Epithelial cell of esophagus (primary cell): ENCODE results near the gene NXN.

Experiments
- DNase-seq: peaks from one replicate; pipeline ENCODE4 v3.0.0; 2010; ENCODE audit warnings: low read depth
- H3K4me3 ChIP-seq: 2 replicates; pipeline ENCODE4 v1.5.1; 2011; ENCODE audit warnings: mild to moderate bottlenecking, low read length, control low read depth
- CTCF ChIP-seq: IDR thresholded peaks from 2 replicates; pipeline ENCODE4 v1.5.1; 2011; ENCODE audit warnings: low read depth, mild to moderate bottlenecking, low read length, control low read depth, inconsistent platforms; ENCODE audit not compliant: insufficient read depth; ENCODE audit errors: missing control alignments

NXN gene

GRCh38 chr17:988561-988960 lies 9.0 kb upstream of the NXN start:
- no peak for TF ChIP-seq CTCF
- DNase-seq = no peak
- no peak overlapping the region for H3K4me3 ChIP-seq

DNA sequence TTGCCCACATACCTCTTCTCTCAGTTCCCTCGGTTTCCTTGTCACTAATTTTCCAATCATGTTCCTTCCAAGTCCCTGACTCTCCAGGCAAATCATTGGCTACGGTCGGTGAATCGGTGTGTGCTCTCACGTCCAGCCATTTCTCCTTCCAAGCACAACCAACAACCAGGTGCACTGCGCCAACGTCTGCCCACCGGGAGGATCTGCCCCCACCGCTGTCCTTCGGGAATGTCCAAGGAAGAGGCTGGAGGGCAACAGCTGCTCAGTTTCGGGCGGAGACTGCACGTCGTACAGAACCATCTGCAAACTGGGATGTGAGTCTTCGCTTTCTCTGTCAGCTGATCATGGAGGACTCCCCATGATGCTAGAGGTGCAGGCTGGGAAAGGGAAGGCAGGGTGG lies 8.4 kb upstream of the NXN start:
- no peak overlapping the region for H3K4me3 ChIP-seq
- no peak for DNase-seq
- TF ChIP-seq CTCF = no peak

- no peak for DNase-seq
- TF ChIP-seq CTCF = no peak
- no peak overlapping the region for H3K4me3 ChIP-seq
Measured at GRCh38 chr17:986322-986929, 6.8 kb upstream of the NXN start.

DNA sequence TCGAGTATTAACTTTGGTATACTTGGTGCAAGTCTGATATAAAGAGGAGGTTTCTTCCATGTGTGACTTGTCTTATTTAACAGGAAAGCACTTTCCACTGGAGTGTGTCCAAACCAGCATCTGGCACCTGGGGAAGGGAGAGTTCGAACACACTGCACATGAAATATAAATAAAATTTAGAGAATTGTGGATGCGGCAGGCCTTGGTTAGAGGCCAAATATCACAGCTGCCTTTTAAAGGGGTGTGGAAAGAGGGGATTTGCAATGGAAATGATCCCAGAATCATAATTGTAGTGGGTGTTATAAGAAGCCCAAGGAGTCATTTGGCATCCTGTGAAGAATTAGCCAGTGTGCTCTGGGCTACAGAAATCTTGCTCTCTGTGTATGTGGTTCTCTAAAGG lies 4.3 kb upstream of the NXN start:
- DNase-seq = no peak
- no peak overlapping the region for H3K4me3 ChIP-seq
- no peak for TF ChIP-seq CTCF

DNA sequence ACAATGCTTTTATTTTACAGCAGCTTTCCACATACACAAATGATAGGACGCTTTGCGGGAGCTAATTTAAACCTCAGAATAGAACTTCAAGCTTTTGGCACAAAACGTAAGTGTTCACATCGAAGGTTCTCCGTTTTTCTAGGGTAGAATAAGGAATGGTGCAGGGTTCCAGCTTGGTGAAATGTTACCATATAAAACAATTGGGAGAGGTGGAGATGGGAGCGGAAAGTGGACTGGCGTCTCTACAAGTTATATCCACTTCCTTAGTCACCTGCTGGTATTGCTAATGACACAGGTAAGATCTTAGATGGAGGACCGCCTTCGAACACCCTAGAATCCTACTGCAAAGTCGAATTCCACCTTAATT lies 1.7 kb upstream of the NXN start:
- no peak overlapping the region for H3K4me3 ChIP-seq
- no peak for TF ChIP-seq CTCF
- DNase-seq = no peak

DNA sequence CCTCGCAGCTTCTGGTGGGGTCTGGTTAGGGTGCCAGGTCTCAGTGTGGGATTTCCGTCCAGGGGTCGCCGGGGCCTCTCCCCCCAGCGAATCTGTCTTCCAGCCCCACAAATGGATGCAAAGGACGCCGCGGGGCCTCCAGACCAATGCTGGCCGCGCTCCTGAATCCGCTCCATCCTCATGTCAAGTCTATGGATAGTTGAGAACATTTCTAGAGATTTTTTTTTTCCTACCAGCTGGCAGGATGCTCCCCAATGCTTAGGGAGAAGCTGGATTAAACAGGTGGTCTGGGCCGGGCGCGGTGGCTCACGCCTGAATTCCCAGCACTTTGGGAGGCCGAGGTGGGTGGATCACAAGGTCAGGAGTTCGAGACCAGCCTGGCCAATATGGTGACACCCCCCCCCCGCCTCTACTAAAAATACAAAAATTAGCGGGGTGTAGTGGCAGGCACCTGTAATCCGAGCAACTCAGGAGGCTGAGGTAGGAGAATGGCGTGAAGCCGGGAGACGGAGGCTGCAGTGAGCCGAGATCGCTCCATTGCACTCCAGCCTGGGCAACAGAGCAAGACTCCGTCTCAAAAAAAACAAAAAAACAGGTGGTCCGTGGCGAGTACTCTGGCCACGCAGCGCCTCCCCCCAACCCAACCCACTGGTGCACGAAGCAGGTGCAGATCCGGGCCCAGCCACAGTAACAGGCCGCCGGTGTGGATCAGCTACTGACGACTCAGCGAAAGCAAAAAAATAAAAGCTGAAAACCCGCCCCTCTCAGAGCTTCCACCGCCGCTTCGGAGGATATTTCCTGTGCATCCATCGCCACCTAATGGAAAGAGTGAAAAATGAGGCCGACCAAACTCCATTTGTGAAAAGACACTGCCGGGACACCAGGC lies 1.1 kb upstream of the NXN start:
- peak; percentile 89 for DNase-seq
- H3K4me3 ChIP-seq = peak overlapping the region; percentile 46
- peak; percentile 75 for TF ChIP-seq CTCF

- TF ChIP-seq CTCF = no peak
- peak overlapping the region; percentile 82 for H3K4me3 ChIP-seq
- DNase-seq = no peak
Measured at GRCh38 chr17:979212-979538, 401 bp downstream of the NXN start.
